Glomerular endothelial cell (primary cell): ENCODE data around the gene CDH13. TPM values are rescaled to one million over a fixed set of nuclear protein-coding genes. Genes with fewer than 3 reads are reported as not detected.

Source experiments
- DNase-seq: peaks from one replicate; pipeline ENCODE4 v3.0.0-alpha.2; 2011; ENCODE audit warnings: low read depth, low spot score; ENCODE audit errors: extremely low read depth
- total RNA-seq: library from RNA; depleted of rRNA; stranded (reverse); fragments of >200 nt; gene quantifications from 2 replicates; pipeline ENCODE4 v1.2.3, GENCODE V29; 2015

CDH13 gene
- total RNA-seq, 1 donor from 2014 or later: 111 TPM

- DNase-seq: no peak
Measured at GRCh38 chr16:83513008-83513755, 886.4 kb downstream of the CDH13 start.

- DNase-seq: no peak
Measured at GRCh38 chr16:83515395-83515794, 888.6 kb downstream of the CDH13 start.

GRCh38 chr16:83516931-83517330, 890.2 kb downstream of the CDH13 start:
- DNase-seq: no peak

GRCh38 chr16:83517398-83517797, 890.6 kb downstream of the CDH13 start:
- DNase-seq: no peak

GRCh38 chr16:83520596-83520995, 893.8 kb downstream of the CDH13 start:
- DNase-seq: no peak

- DNase-seq: no peak
Measured at GRCh38 chr16:83530293-83530692, 903.5 kb downstream of the CDH13 start.

GRCh38 chr16:83532634-83533033, 905.9 kb downstream of the CDH13 start:
- DNase-seq: no peak

- no peak for DNase-seq
Measured at GRCh38 chr16:83533193-83533592, 906.4 kb downstream of the CDH13 start.

- DNase-seq: no peak
Measured at GRCh38 chr16:83538707-83539106, 911.9 kb downstream of the CDH13 start.

GRCh38 chr16:83539736-83540490, 913.1 kb downstream of the CDH13 start:
- no peak for DNase-seq

- no peak for DNase-seq
Measured at GRCh38 chr16:83541231-83541630, 914.5 kb downstream of the CDH13 start.

- no peak for DNase-seq
Measured at GRCh38 chr16:83542491-83542890, 915.7 kb downstream of the CDH13 start.

- no peak for DNase-seq
Measured at GRCh38 chr16:83549316-83550182, 922.8 kb downstream of the CDH13 start.

GRCh38 chr16:83550183-83550569, 923.4 kb downstream of the CDH13 start:
- no peak for DNase-seq

- DNase-seq: no peak
Measured at GRCh38 chr16:83552228-83552627, 925.5 kb downstream of the CDH13 start.

- no peak for DNase-seq
Measured at GRCh38 chr16:83552930-83553329, 926.2 kb downstream of the CDH13 start.

- DNase-seq: no peak
Measured at GRCh38 chr16:83554096-83554495, 927.3 kb downstream of the CDH13 start.

GRCh38 chr16:83554540-83554939, 927.8 kb downstream of the CDH13 start:
- no peak for DNase-seq

GRCh38 chr16:83561876-83562275, 935.1 kb downstream of the CDH13 start:
- DNase-seq: no peak

GRCh38 chr16:83568345-83568744, 941.6 kb downstream of the CDH13 start:
- DNase-seq: no peak

- no peak for DNase-seq
Measured at GRCh38 chr16:83574388-83574787, 947.6 kb downstream of the CDH13 start.
